Panc1 (cell line): ENCODE measurements around the gene GBP7.

Experiments
- CTCF ChIP-seq: fragments of 450-650 bp; IDR thresholded peaks from 2 replicates; pipeline ENCODE4 v1.5.1; 2017; ENCODE audit warnings: mild to moderate bottlenecking
- TCF7L2 ChIP-seq: IDR thresholded peaks from 2 replicates; pipeline ENCODE4 v1.6.1; 2011; ENCODE audit warnings: mild to moderate bottlenecking, low read depth, low read length, inconsistent platforms

- no peak for TF ChIP-seq TCF7L2
- no peak for TF ChIP-seq CTCF
These were observed 37.5 kb upstream of the GBP7 start for GRCh38 chr1:89213347-89213746.
